Medulla oblongata (tissue), 1 donor: Measurements from ENCODE around the gene CAMKMT.

Source experiments
- DNase-seq: peaks from one replicate; pipeline ENCODE4 v3.0.0-alpha.2; 2015; ENCODE audit errors: extremely low spot score

Gene CAMKMT

GRCh38 chr2:44770221-44771195 is 408.8 kb downstream of the CAMKMT start:
- DNase-seq, result no peak

- DNase-seq, result no peak
Measured at GRCh38 chr2:44771522-44771921, 409.8 kb downstream of the CAMKMT start.

DNA sequence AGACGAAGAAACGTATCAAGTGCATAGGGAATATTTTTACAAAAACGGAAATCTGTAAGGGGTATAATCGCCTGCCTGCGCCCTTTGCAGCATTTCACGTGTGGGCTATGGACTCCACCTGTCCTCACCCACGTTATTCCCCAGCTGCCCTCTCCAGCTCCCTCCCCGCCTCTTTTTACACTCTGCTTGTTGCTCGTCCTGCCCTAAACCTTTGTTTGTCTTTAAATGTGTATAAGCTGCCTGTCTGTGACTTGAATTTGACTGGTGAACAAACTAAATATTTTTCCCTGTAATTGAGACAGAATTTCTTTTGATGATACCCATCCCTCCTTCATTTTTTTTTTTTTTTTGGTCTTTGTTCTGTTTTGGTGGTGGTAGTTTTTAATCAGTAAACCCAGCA is 410.4 kb downstream of the CAMKMT start:
- no peak for DNase-seq

GRCh38 chr2:44772669-44773378 is 411.1 kb downstream of the CAMKMT start:
- DNase-seq, result no peak

DNA sequence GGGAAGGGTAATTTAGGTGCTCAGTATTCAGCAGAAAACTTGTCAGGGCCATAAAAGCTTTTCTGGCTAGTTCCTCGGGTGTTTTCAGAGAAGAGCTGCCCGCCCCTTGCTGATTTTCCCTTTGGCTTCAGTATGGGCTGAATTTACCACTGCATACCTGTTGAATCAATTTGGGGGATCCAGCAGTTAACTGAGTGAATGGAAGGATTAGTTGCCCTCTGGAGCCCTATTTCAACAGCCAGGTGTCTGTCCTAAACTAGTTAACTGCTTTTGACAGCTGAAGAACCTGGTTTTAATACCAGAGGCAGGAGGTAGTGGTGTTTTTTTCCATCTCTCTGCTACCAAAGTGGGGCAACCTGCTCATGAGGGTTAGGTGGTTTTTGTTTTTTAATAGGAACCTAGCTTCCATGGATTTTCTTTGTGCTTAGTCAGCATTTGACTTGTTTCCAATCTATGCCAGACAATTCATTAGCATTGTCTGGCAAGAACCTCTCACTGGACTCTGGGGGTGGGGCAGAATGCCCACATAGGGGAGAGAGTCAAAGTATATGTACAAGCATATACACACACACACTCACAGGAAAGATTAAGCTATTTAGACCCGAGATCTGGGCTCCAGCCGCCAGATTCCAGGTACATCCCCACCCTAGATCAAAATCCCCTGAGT is 413.2 kb downstream of the CAMKMT start:
- no peak for DNase-seq

- no peak for DNase-seq
Measured at GRCh38 chr2:44777036-44777435, 415.3 kb downstream of the CAMKMT start.

DNA sequence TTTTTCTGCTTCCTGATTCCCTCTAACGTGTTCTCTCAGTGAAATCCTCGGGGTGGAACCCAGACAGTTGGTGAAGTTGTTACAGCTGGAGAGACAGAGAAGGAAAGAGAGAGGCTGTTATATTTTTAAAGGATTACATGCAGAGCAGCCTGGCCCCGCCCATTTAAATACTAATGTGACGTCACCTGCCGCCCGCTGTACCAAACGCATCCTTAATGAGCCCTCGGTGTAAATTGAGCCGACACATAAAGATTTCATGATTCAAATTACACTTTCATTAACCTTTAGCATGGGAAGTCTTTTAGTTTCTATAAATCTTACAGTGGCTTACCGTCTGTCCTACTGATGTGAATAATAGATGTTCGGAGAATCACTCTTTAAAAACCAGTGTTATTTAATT is 415.8 kb downstream of the CAMKMT start:
- no peak for DNase-seq

GRCh38 chr2:44778221-44778654 is 416.5 kb downstream of the CAMKMT start:
- DNase-seq, result no peak

GRCh38 chr2:44778671-44779476 is 417.1 kb downstream of the CAMKMT start:
- no peak for DNase-seq

- DNase-seq, result no peak
Measured at GRCh38 chr2:44779793-44780192, 418.0 kb downstream of the CAMKMT start.

DNA sequence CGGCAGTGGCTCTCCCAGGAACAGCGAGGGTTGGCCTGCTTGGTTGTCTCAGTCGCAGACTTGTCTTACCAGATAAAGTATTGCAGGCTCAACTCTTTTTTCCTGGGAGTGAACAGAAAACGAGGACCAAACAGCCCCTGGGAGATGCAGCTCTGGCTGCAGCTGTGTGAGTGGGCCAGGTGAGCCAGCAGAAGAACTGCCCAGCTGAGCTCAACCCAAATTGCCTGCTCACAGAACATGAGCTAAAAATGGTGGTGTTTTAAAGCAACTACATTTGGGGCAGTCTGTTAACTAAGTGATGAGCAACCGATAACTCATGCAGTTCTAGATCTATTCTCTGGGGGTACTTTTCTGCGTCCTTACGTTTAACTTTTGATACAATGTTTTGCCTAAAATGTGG is 418.7 kb downstream of the CAMKMT start:
- DNase-seq, result no peak

GRCh38 chr2:44785433-44785832 is 423.7 kb downstream of the CAMKMT start:
- DNase-seq, result no peak

DNA sequence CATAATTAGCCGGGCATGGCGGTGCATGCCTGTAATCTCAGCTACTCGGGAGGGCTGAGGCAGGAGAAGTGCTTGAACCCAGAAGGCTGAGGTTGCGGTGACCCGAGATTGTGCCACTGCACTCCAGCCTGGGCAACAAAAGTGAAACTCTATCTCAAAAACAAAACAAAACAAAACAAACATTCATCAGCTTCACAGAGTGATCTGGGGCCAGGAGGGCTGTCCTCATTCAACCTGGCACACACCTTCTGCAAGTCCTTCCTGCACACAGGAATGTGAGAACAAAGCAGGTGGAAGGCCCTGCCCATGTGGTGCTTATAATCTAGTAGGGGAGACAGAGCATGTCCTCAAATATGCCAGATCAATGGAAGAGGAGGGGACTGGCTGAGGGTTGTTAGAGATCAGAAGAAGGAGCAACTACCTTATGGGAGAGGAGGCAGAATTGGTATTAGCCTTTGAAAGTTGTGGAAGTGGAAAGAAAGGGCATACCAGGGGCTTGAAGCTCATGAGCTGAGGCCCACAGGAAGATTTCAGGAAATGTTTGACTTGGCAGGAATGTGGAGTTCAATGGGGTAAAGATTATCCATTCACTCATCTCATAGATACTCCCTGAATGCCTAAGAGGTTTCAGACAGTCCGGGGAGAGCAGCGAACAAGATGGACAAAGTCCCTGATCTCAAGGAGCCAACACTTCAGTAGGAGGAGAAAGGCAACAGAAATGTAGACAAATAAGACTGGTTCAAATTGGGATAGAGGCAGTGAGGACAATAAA is 424.5 kb downstream of the CAMKMT start:
- no peak for DNase-seq

DNA sequence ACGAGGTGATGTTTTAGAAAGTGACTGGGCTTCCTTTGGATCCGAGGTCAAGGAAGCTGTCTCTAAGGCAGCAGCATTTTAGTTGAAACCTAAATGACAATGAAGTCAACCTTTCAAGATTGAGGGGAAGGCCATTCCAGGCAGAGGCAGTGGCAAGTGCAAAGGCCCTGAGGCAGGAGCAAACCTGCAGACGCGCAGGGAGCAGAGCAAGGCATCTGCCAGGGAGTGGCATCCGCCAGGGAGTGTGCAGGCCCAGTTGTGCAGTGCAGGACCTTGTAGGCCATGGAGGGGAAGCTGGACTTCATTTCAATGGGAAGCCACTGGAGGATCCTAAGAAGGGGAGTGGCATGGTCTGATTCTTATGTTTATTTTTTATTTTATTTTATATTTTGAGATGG is 425.1 kb downstream of the CAMKMT start:
- no peak for DNase-seq

DNA sequence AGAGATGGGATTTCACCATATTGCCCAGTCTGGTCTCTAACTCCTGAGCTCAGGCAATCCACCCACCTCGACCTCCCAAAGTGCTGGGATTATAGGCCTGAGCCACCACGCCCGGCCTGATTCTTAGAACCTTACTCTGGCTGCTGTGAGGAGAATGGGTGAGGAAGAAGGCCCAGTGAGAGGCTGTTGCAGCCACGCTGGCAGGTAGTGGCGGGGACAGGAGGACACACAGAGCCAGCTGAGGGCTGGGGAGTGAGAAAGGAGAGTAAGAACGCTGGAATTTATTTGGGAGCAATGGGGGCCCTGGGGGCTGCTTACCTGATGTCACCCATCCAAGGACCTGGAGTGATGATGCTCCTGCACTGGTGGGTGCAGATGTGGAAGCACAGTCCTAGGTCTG is 425.9 kb downstream of the CAMKMT start:
- no peak for DNase-seq

- DNase-seq, result no peak
Measured at GRCh38 chr2:44789446-44789845, 427.7 kb downstream of the CAMKMT start.

- no peak for DNase-seq
Measured at GRCh38 chr2:44789971-44790721, 428.4 kb downstream of the CAMKMT start.

DNA sequence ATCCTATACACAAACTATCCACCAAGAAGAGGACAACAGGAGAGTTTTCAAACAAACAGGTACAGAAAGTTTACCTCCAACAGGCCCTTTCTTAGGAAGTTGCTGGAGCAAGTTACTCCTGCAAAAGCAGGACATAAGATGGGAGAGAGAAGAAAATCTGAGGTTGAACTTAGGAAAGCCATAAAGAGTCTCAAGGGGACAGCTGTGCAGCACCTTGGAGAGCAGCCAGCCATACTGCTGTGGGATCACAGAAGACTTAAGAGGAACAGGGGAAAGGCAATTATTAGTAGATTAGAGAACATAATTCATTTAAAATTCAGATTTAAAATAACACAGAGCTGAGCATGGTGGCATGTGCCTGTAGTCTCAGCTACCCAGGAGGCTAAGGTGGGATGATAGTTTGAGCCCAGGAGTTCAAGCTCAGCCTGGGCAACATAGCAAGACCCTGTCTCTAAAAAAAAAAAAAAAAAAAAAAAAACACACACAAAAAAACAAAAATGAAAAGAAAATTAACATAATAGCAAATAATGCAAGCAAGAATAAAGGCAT is 431.6 kb downstream of the CAMKMT start:
- DNase-seq, result no peak

DNA sequence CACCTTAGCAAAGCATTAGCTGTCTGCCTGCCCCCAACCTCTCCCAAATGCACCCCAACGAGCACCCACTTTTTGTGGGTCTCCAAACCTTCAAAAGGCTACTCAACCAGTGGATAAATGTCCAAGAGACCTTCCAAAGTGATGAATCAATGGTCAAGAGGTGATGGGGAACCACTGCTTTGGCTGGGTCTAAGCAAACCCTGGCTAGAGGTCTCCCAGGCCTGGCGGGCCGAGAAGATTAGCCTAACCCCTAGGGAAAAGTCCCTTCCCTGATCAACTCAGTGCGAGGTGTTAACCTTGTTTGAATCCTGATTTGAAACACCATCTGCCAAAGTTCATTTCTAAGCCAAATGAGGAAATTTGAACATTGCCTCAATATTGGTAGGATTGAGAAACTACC is 435.0 kb downstream of the CAMKMT start:
- no peak for DNase-seq
